CD14-positive monocyte (primary cell): Measurements from ENCODE around the gene FBXW7. TPM values are rescaled to one million over a fixed set of nuclear protein-coding genes. Genes with fewer than 3 reads are reported as not detected.

Experiments
- DNase-seq, 3 donors: peaks; one replicate each; pipeline ENCODE4 v3.0.0-alpha.2; 2011 to 2022
- H2AFZ ChIP-seq: 2 replicates; pipeline ENCODE4 v1.6.0; 2012; ENCODE audit warnings: mild to moderate bottlenecking, low read depth, low read length, inconsistent platforms; ENCODE audit not compliant: insufficient read depth, poor library complexity, severe bottlenecking
- H3K27ac ChIP-seq, 2 donors: 1 replicate in 1 of 2; 2 replicates in 1 of 2; pipeline ENCODE4 v1.5.1; 2012 to 2013; ENCODE audit warnings: low read length in 2 of 2, control low read depth in 1 of 2, inconsistent platforms in 1 of 2, low read depth in 1 of 2, mild to moderate bottlenecking in 1 of 2
- H3K27me3 ChIP-seq, 2 donors: one replicate each; pipeline versions ENCODE4 v1.6.0 to v1.6.1; 2011 to 2013; ENCODE audit warnings: low read length in 2 of 2; ENCODE audit not compliant: control insufficient read depth in 2 of 2, insufficient read depth in 2 of 2
- H3K36me3 ChIP-seq, 2 donors: replicated peaks in 1 of 2; 1 replicate in 1 of 2; 2 replicates in 1 of 2; pipeline versions ENCODE4 v1.5.1 to v1.6.1; 2012 to 2013; ENCODE audit warnings: low read length in 2 of 2, control low read depth in 1 of 2, inconsistent platforms in 1 of 2, mild to moderate bottlenecking in 1 of 2; ENCODE audit not compliant: insufficient read depth in 2 of 2, control insufficient read depth in 1 of 2
- H3K4me1 ChIP-seq, 2 donors: 1 replicate in 1 of 2; 2 replicates in 1 of 2; pipeline versions ENCODE4 v1.5.1 to v1.6.1; 2012 to 2013; ENCODE audit warnings: low read length in 2 of 2, control low read depth in 1 of 2, inconsistent platforms in 1 of 2, mild to moderate bottlenecking in 1 of 2, moderate library complexity in 1 of 2; ENCODE audit not compliant: insufficient read depth in 2 of 2, control insufficient read depth in 1 of 2
- H3K4me2 ChIP-seq: replicated peaks from 2 replicates; pipeline ENCODE3; 2012; ENCODE audit warnings: low read length, moderate library complexity, mild to moderate bottlenecking; ENCODE audit not compliant: poor library complexity, severe bottlenecking; ENCODE audit errors: extremely low read depth
- H3K4me3 ChIP-seq, 3 experiments: fragments of 200-600 bp in 1 of 3; sonication (generic) in 1 of 3; replicated peaks in 1 of 3; 1 replicate in 2 of 3; 2 replicates in 1 of 3; pipeline ENCODE4 v1.5.1; 2011 to 2013; ENCODE audit warnings: low read length in 3 of 3, mild to moderate bottlenecking in 3 of 3, control low read depth in 2 of 3, low read depth in 2 of 3, inconsistent platforms in 1 of 3, moderate library complexity in 1 of 3
- H3K79me2 ChIP-seq: 2 replicates; pipeline ENCODE4 v1.6.0; 2012; ENCODE audit warnings: mild to moderate bottlenecking, control low read depth, inconsistent platforms, low read length, moderate library complexity; ENCODE audit not compliant: insufficient read depth
- H3K9ac ChIP-seq: 2 replicates; pipeline ENCODE4 v1.6.0; 2017; ENCODE audit warnings: low read length, mild to moderate bottlenecking; ENCODE audit not compliant: insufficient read depth, poor library complexity, severe bottlenecking
- H3K9me3 ChIP-seq, 2 donors: replicated peaks in 1 of 2; 1 replicate in 1 of 2; 2 replicates in 1 of 2; pipeline versions ENCODE4 v1.5.1 to v1.6.1; 2012 to 2013; ENCODE audit warnings: low read length in 2 of 2, control low read depth in 1 of 2; ENCODE audit not compliant: control insufficient read depth in 1 of 2, insufficient read depth in 1 of 2
- H4K20me1 ChIP-seq: 2 replicates; pipeline ENCODE4 v1.6.0; 2012; ENCODE audit warnings: mild to moderate bottlenecking, low read length, control low read depth, moderate library complexity; ENCODE audit not compliant: insufficient read depth
- H3K27ac Mint-ChIP-seq, 7 donors: one replicate each; pipeline ENCODE4 v1.8.0; 2020; ENCODE audit warnings: mild to moderate bottlenecking in 7 of 7, mixed read lengths in 7 of 7, moderate library complexity in 6 of 7, inconsistent platforms in 2 of 7
- H3K27me3 Mint-ChIP-seq, 3 donors: one replicate each; pipeline ENCODE4 v1.8.0; 2021 to 2022; ENCODE audit warnings: low read depth in 3 of 3, mild to moderate bottlenecking in 3 of 3, mixed read lengths in 3 of 3, moderate library complexity in 3 of 3, inconsistent platforms in 1 of 3
- H3K36me3 Mint-ChIP-seq, 2 donors: one replicate each; pipeline ENCODE4 v1.8.0; 2020; ENCODE audit warnings: mixed read lengths in 2 of 2, inconsistent platforms in 1 of 2, mild to moderate bottlenecking in 1 of 2
- H3K4me1 Mint-ChIP-seq: one replicate; pipeline ENCODE4 v1.8.0; 2020; ENCODE audit warnings: mild to moderate bottlenecking, mixed read lengths
- H3K4me3 Mint-ChIP-seq, 2 donors: one replicate each; pipeline ENCODE4 v1.8.0; 2020; ENCODE audit warnings: mild to moderate bottlenecking in 2 of 2, mixed read lengths in 2 of 2, moderate library complexity in 1 of 2
- H3K9me3 Mint-ChIP-seq, 7 donors: one replicate each; pipeline ENCODE4 v1.8.0; 2020 to 2022; ENCODE audit warnings: mixed read lengths in 7 of 7, mild to moderate bottlenecking in 6 of 7, moderate library complexity in 6 of 7, inconsistent platforms in 2 of 7
- CTCF ChIP-seq: fragments of 200-600 bp; IDR thresholded peaks from one replicate; pipeline ENCODE4 v1.8.0; 2022; ENCODE audit warnings: antibody characterized with exemption, mild to moderate bottlenecking
- WGBS: methylation state at CpG from one replicate; pipeline ENCODE4 v1.1.5; 2013; ENCODE audit warnings: missing lambda C conversion rate; ENCODE audit not compliant: insufficient coverage; 5-methylcytosine and 5-hydroxymethylcytosine counted together
- intact Hi-C, 2 donors: fragments of 100-400 bp; cut with micrococcal nuclease; formaldehyde crosslinking; loops; one replicate each; pipeline versions ENCODE4 v1.15.0 to v1.15.1; 2023
- polyA plus RNA-seq, 3 donors: library from polyadenylated mRNA; depleted of rRNA in 1 of 3; unstranded in 2 of 3; stranded (reverse) in 1 of 3; fragments of 300-500 nt in 2 of 3; fragments of >200 nt in 1 of 3; fragmentation: Illumina TruSeq in 2 of 3; gene quantifications; 1 replicate in 2 of 3; 2 replicates in 1 of 3; pipeline ENCODE4 v1.2.3, GENCODE V29; 2012 to 2021

The FBXW7 gene
- polyA plus RNA-seq, 3 donors = 25.1 to 44.9 (median 35.6) TPM

GRCh38 chr4:152571770-152572169, 35.9 kb upstream of the FBXW7 start:
- H3K27me3 Mint-ChIP-seq = peaks cover 0 to 4% (median 2%) of the 10 kb centered on the region in 3 donors
- peaks cover 0 to 2% (median 0%) of the 10 kb centered on the region in 7 donors for H3K9me3 Mint-ChIP-seq
- no peak overlapping the region for H3K9ac ChIP-seq
- H3K36me3 ChIP-seq = no peaks in the 10 kb centered on the region
- no peak overlapping the region for H2AFZ ChIP-seq
- H3K4me3 ChIP-seq = no peak overlapping the region
- no peaks in the 10 kb centered on the region for H4K20me1 ChIP-seq
- no CpG with 5 or more reads among the region's 1 CpG for WGBS
- no peak overlapping the region for H3K4me2 ChIP-seq
- peaks cover 12% of the 10 kb centered on the region for H3K4me1 Mint-ChIP-seq
- DNase-seq = no peak
- H3K4me3 Mint-ChIP-seq = no peak overlapping the region
- no peaks in the 10 kb centered on the region for H3K79me2 ChIP-seq
- H3K9me3 ChIP-seq = no peaks in the 10 kb centered on the region
- TF ChIP-seq CTCF = no peak
- H3K27ac ChIP-seq = no peak overlapping the region
- intact Hi-C loops = no loop called here
- no peak overlapping the region for H3K27ac Mint-ChIP-seq
- no peaks in the 10 kb centered on the region for H3K27me3 ChIP-seq
- H3K4me1 ChIP-seq = peaks cover 11 to 12% of the 10 kb centered on the region in 2 donors
- H3K36me3 Mint-ChIP-seq = no peaks in the 10 kb centered on the region

GRCh38 chr4:152571296-152571695, 35.4 kb upstream of the FBXW7 start:
- peaks cover 0 to 4% (median 2%) of the 10 kb centered on the region in 3 donors for H3K27me3 Mint-ChIP-seq
- no peak overlapping the region for H3K4me3 Mint-ChIP-seq
- 89% methylated on average over 1 of the region's 1 CpG for WGBS
- DNase-seq = no peak
- Histone ChIP-seq H3K9ac (no peak overlapping the region), H3K4me1 (peaks cover 11 to 12% of the 10 kb centered on the region in 2 donors), H3K79me2 (no peaks in the 10 kb centered on the region), H3K4me2 (no peak overlapping the region), H3K36me3 (no peaks in the 10 kb centered on the region), H3K27ac (no peak overlapping the region), H3K27me3 (no peaks in the 10 kb centered on the region), H3K9me3 (no peaks in the 10 kb centered on the region), H3K4me3 (no peak overlapping the region), H4K20me1 (no peaks in the 10 kb centered on the region), H2AFZ (no peak overlapping the region)
- peaks cover 0 to 2% (median 0%) of the 10 kb centered on the region in 7 donors for H3K9me3 Mint-ChIP-seq
- no peaks in the 10 kb centered on the region for H3K36me3 Mint-ChIP-seq
- intact Hi-C loops = no loop called here
- no peak for TF ChIP-seq CTCF
- no peak overlapping the region for H3K27ac Mint-ChIP-seq
- H3K4me1 Mint-ChIP-seq = peaks cover 12% of the 10 kb centered on the region
